Measurements from ENCODE around the gene MAP3K3.

MAP3K3 gene

GRCh38 chr17:63649813-63650212 lies 27.6 kb downstream of the MAP3K3 start:
- DNase-seq (ENCODE audit: low read depth in 2 of 3, low spot score in 1 of 3), result no peak

- DNase-seq (ENCODE audit: low read depth in 2 of 3, low spot score in 1 of 3), result no peak
Observed at GRCh38 chr17:63652106-63652505, 29.9 kb downstream of the MAP3K3 start.

DNA sequence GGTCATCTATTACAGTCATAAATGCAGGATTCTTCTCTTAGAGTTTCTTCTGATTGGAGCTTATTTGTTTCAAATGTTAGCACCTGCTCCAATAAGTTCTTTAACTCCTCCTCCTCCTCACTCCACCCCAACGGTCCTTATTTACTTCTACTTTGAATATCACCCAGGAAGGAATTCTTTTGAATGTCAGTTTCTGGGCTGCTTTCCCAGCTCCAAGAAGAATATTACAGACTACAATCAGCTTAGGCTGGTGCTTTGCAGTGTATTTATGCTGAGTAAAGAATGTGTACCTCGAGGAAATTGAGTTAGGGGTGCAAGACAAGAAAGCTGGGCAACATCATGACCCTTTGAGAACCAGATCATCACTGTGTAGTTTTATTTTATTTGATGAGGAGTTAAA lies 30.8 kb downstream of the MAP3K3 start:
- no peak for DNase-seq (ENCODE audit: low read depth in 2 of 3, low spot score in 1 of 3)

- no peak for DNase-seq (ENCODE audit: low read depth in 2 of 3, low spot score in 1 of 3)
Observed at GRCh38 chr17:63657786-63658185, 35.6 kb downstream of the MAP3K3 start.

DNA sequence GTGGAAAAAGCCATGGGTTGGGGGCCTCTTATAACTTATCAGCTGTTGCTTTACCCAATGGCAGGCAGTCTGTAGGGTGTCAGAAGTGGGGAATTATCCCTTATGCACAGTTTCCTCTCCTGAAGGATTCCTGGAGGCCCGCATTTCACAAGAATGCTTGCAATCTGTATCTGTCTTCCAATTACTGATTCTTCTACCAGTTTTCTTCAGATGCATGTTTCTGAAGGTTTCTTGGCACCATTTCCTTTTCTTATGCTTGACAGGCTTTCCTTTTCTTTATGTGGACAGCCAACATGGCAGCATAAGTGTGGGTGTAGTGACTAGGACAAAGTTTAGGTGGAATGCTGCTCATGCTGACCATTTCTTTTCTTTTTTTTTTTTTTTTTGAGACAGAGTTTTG lies 36.1 kb downstream of the MAP3K3 start:
- DNase-seq (ENCODE audit: low read depth in 2 of 3, low spot score in 1 of 3), result no peak

DNA sequence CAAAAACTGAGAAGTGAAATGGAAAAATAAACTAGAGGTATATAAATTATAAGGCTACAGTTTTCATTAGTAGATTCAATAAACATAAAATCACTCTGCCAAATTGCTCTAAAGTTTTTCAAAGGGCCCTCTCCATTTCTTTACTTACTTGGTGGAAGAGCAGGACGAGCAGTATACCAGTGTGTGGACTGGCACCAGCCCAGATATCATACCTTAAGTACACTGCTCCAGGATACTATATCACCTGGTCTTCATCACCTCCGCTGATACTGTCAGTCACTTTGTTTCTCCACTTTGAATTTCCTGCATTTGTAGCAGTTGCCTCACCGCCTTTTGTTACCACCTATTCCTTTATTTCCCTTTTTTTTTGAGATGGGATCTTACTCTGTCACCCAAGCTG lies 37.6 kb downstream of the MAP3K3 start:
- no peak for DNase-seq (ENCODE audit: low read depth in 2 of 3, low spot score in 1 of 3)

GRCh38 chr17:63665527-63666214 lies 43.5 kb downstream of the MAP3K3 start:
- no peak for DNase-seq (ENCODE audit: low read depth in 2 of 3, low spot score in 1 of 3)

GRCh38 chr17:63672856-63673255 lies 50.6 kb downstream of the MAP3K3 start:
- DNase-seq (ENCODE audit: low read depth in 2 of 3, low spot score in 1 of 3), result no peak

DNA sequence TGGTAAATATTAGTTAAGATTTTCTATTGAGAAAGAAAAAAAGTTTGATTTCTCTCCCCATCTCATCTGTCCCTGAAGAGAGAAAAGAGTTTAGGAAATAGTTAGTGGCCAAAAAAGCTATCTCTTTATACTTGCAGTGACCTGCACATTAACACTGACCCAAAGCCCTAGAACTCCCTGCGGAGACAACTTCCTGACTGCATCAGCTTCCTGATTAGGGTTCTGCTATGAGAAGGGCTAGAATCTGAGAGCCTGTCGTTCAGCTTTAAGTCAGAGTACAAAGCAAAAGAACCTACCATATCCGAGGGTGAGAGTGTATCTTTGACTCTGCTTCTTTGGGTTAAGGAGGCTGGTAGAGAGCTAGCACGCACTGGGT lies 53.0 kb downstream of the MAP3K3 start:
- DNase-seq (ENCODE audit: low read depth in 2 of 3, low spot score in 1 of 3), result no peak

- no peak for DNase-seq (ENCODE audit: low read depth in 2 of 3, low spot score in 1 of 3)
Observed at GRCh38 chr17:63675607-63676546, 53.7 kb downstream of the MAP3K3 start.

- no peak for DNase-seq (ENCODE audit: low read depth in 2 of 3, low spot score in 1 of 3)
Observed at GRCh38 chr17:63676584-63676983, 54.4 kb downstream of the MAP3K3 start.

- no peak for DNase-seq (ENCODE audit: low read depth in 2 of 3, low spot score in 1 of 3)
Observed at GRCh38 chr17:63679214-63679613, 57.0 kb downstream of the MAP3K3 start.

GRCh38 chr17:63680700-63681099 lies 58.5 kb downstream of the MAP3K3 start:
- DNase-seq (ENCODE audit: low read depth in 2 of 3, low spot score in 1 of 3), result no peak

DNA sequence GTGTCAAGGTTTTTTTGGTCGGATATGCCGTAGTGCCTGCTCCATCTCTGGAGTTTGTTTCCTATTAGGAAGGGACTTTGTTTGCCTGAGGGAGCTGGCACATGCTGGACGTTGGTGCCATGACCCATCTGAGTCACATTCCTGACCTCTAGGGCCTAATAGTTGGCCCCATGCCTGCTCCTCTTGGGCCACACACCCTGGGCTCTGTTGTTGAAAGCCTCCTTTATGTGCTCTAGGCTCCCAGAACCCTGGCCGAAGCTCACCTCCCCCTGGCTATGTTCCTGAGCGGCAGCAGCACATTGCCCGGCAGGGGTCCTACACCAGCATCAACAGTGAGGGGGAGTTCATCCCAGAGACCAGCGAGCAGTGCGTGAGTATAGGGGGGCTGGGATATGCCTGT lies 59.3 kb downstream of the MAP3K3 start:
- no peak for DNase-seq (ENCODE audit: low read depth in 2 of 3, low spot score in 1 of 3)

- DNase-seq (ENCODE audit: low read depth in 2 of 3, low spot score in 1 of 3), result no peak
Observed at GRCh38 chr17:63682441-63682840, 60.2 kb downstream of the MAP3K3 start.

GRCh38 chr17:63682981-63683380 lies 60.8 kb downstream of the MAP3K3 start:
- DNase-seq (ENCODE audit: low read depth in 2 of 3, low spot score in 1 of 3), result no peak

DNA sequence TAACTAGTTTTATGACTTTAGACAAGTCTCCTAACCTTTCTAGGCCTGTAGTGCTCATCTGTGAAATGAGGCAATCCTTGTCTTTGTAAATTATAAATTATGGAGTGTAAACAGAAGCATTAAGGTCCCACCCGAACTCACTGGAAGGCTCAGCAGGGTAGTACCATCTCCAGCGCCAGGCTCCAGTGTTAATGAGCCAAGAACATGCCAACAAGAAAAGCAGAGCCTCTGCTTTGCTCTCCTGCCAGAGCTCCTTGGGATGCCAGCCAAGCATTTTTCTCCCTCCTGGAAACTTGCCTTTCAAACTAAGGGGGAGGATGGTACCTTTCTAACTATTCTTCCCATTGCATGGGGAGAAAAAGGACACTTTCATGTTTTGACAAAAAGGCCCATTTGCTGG lies 62.8 kb downstream of the MAP3K3 start:
- DNase-seq (ENCODE audit: low read depth in 2 of 3, low spot score in 1 of 3), result no peak

DNA sequence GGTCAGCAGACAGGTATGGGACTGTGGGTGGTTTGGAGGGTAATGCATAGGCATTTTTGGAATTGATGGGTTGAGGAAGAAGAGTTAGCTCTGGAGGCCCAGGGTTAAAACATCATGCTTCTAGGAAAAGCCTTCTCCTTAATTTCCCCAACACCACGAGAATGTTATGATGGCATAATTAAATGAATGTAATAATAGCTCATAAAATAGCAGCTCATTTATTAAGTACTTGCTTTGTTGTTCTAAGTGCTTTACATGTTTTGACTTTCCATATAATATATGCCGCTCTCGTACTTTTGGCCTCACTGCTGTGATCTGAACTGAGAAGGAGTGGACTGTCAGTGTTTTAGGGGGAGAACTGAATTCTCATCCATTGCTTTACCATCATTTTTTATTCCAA lies 63.4 kb downstream of the MAP3K3 start:
- DNase-seq (ENCODE audit: low read depth in 2 of 3, low spot score in 1 of 3), result no peak

DNA sequence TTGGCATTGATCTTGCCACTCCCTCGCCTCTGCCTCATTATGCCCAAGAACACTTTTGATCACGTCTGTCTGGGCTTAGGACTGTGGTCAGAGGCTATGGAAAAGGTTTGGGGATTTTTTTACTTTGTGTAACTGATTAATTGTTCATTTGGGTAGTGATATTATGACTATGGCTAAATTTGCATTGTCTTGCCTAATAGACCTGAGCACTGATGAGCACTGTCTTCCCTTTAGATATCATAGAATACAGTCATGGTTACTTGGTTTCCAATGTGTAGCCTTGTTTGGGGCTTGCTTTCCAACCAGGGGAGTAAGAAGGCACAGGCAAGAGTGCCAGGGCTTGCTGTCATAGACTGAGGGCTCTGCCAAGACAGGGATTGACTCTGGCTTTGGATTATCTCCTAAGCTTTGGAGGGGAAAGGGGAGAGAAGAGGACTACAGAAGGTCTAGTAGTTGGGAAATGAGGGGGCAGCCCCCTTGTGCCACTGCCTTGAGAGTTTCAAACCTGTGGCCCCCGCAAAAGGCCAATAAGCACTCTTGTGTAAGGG lies 64.0 kb downstream of the MAP3K3 start:
- no peak for DNase-seq (ENCODE audit: low read depth in 2 of 3, low spot score in 1 of 3)

DNA sequence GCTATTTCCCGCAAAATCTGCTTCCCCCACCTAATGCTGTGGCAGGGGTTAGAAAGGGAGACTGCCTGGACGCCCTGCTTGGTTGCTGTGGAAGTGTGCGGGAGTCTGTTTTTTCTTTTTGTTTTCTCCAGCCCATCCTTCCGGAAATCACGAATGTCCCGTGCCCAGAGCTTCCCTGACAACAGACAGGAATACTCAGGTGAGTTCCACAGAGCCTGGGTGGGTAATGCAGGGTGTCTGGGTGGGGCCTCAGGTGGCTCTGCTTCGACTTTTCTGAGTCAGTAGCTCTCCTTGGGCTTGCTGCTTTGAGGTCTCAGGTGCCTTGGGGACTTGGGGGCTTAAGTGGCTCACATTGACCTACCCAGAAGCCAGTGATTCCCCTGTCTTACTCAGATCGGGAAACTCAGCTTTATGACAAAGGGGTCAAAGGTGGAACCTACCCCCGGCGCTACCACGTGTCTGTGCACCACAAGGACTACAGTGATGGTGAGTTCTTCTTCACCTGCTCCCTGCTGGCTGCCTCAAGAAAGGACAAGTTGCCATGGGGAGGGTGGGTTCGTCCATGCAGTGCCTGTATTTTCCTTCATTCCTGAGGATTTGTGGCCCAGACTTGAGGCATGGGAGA lies 66.3 kb downstream of the MAP3K3 start:
- DNase-seq (ENCODE audit: low read depth in 2 of 3, low spot score in 1 of 3), result no peak

DNA sequence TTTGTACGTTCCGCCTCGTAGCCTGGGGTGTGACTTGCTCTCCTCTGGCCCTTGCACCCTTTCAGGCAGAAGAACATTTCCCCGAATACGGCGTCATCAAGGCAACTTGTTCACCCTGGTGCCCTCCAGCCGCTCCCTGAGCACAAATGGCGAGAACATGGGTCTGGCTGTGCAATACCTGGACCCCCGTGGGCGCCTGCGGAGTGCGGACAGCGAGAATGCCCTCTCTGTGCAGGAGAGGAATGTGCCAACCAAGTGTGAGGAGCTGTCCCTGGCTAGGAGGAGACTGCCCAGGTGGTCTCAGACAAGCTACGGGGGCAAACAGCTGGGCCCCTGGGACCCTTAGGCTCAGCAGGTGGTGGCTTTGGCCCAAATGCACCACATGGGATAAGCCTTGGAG lies 67.3 kb downstream of the MAP3K3 start:
- no peak for DNase-seq (ENCODE audit: low read depth in 2 of 3, low spot score in 1 of 3)

All from stimulated activated CD4-positive, alpha-beta T cell treated with anti-CD3 and anti-CD28 coated beads, Interleukin-12 subunit alpha, Interleukin-12 subunit beta, amount 100 ng/mL, for 48 hours (primary cell).